Left colon (tissue), 2 donors: Measurements from ENCODE around the gene HK2. TPM values are rescaled to one million over a fixed set of nuclear protein-coding genes. Genes with fewer than 3 reads are reported as not detected.

Experiments
- ATAC-seq: fragments of 200-7000 bp; cut with Tn5 transposase; one replicate; pipeline ENCODE4 v1.9.1; 2020; ENCODE audit warnings: mild to moderate bottlenecking, moderate library complexity
- DNase-seq, 2 donors: peaks; one replicate each; pipeline ENCODE4 v3.0.0-alpha.2; 2020
- intact Hi-C, 2 donors: fragments of 100-400 bp; cut with DNase I in 1 of 2; cut with micrococcal nuclease in 1 of 2; formaldehyde crosslinking; loops; one replicate each; pipeline versions ENCODE4 v1.11.2 to v1.14.0; 2022; cut with DNase I, micrococcal nuclease
- total RNA-seq, 2 donors: library from RNA; stranded (reverse); fragmentation: NEBNext Ultra II Directional; extraction: Animal tissue kit (Norgen Biotek cat#: 25700); gene quantifications; one replicate each; pipeline ENCODE4 v1.2.1, GENCODE V29; 2021
- donor health status: DM: no; HTN: no; CAD: no.
- donor health status: DM: yes; HTN: yes; CAD: no.

HK2 gene
- total RNA-seq, 2 donors from 2014 or later: 172 to 423 TPM

- DNase-seq (no peak), ATAC-seq (no peak)
- intact Hi-C loops: loop anchor here in 1 of 2 donors (10.0 kb wide), 1 partner anchor 156 kb away; no protein-coding TSS in a partner anchor
These were observed 37.0 kb downstream of the HK2 start for GRCh38 chr2:74870951-74871350.

- DNase-seq: no peak
- no peak for ATAC-seq
- intact Hi-C loops: loop anchor here in 1 of 2 donors (10.0 kb wide), 1 partner anchor 157 kb away; no protein-coding TSS in a partner anchor
These were observed 37.5 kb downstream of the HK2 start for GRCh38 chr2:74871414-74871813.

DNA sequence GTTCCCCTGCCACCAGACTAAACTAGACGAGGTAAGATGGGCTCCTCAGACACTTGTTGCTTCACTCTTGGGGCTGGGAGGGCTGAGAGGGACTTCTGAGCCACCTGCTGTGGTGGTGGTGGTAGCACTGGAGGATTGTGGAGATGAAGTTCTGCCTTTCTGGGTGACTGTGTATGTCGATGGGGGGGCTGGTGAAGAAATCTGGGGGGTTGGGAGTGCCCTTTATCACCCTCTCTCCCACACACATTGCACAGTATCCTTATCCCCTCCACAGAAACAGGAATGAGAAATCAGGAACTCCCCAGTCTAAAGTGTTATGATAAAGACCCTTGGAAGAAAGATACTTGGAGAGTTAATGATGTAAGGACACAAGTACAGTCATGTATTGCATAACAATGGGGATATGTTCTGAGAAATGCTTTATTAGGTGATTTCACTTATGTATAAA is 38.5 kb downstream of the HK2 start:
- no peak for DNase-seq
- ATAC-seq: no peak
- intact Hi-C loops: loop anchor here in 1 of 2 donors (10.0 kb wide), 1 partner anchor 158 kb away; no protein-coding TSS in a partner anchor

DNA sequence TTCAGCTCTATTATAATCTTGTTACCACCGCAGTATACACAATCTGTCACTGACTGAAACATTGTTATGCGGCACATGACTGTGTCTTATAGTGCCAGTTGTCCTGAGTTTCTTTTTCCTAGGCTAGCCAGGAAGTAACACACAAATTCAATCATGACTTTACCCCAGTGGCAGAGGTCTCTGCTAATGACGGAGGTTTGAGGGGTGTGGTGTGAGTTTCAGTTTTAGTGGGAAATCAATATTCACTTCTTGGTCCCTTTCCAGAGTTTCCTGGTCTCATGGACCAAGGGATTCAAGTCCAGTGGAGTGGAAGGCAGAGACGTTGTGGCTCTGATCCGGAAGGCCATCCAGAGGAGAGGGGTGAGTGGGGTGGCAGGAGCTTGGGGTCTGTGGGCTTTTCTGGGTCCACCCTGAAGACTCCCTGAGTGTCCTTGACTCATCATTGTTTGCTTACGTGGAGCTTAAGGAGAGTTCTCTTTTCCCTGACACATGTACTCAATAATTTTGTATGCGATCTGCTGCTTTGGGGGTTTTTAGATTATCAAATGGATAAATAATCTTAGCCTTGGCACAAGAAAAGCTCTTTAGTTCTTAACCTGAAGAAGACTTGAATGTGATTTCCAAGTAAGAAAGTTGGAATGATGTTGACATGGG is 39.2 kb downstream of the HK2 start:
- DNase-seq: no peak
- intact Hi-C loops: loop anchor here in 1 of 2 donors (10.0 kb wide), 1 partner anchor 158 kb away; no protein-coding TSS in a partner anchor
- ATAC-seq: peak; percentile 4

- no peak for ATAC-seq
- no peak for DNase-seq
- intact Hi-C loops: loop anchor here in 1 of 2 donors (10.0 kb wide), 1 partner anchor 159 kb away; no protein-coding TSS in a partner anchor
These were observed 40.0 kb downstream of the HK2 start for GRCh38 chr2:74873678-74874640.

DNA sequence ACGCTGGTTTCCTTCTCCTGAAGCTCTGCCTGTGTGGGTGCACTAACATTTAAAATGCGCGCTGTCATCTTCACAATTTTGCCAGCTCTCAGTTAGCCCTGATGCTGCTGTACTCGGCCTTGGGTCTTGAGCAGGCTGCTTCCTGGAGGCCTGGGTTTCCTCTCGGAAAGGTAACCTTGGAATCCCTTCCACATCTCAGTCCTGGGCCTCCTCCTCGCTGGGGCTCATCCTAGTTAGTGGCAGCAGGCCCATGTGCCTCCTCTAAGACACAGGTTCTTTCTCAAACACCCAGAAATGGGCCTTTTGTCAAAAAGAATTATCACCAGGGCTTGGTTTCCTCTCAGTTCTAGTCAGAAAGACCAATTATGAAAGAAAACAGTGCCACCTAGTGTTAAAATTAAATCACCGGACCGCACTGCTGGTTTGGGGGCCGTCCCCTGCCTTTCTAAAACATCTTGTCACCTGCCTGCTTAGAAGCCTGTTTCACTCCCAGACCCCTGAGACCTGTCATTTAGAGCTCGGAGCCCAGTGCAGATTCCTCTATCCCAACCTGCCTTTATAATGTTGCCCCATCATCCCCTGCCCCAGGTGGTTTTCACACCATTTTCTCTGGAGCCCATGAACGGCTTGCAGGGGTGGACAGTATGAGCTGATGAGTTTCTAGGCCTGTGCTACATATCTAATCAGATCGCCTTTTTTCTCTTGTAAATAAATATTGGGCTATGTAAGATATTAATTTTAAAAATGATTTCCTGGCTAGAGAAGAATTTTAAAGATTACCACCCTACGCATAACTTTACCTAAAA is 42.4 kb downstream of the HK2 start:
- intact Hi-C loops: loop anchor here in 1 of 2 donors (10.0 kb wide), 1 partner anchor 161 kb away; no protein-coding TSS in a partner anchor
- peak in 1 of 2 donors; percentile 24 for DNase-seq
- ATAC-seq: peak; percentile 68

GRCh38 chr2:74877376-74877775 is 43.4 kb downstream of the HK2 start:
- DNase-seq: no peak
- no peak for ATAC-seq
- intact Hi-C loops: loop anchor here in 1 of 2 donors (10.0 kb wide), 1 partner anchor 163 kb away; no protein-coding TSS in a partner anchor

GRCh38 chr2:74877781-74878433 is 44.0 kb downstream of the HK2 start:
- DNase-seq (no peak), ATAC-seq (no peak)
- intact Hi-C loops: loop anchor here (2.0 to 10.0 kb wide), 2 partner anchors 163 kb away; no protein-coding TSS in a partner anchor

- ATAC-seq: no peak
- DNase-seq: no peak
- intact Hi-C loops: loop anchor here (2.0 to 10.0 kb wide), 2 partner anchors 164 kb away; no protein-coding TSS in a partner anchor
These were observed 44.6 kb downstream of the HK2 start for GRCh38 chr2:74878551-74878950.

DNA sequence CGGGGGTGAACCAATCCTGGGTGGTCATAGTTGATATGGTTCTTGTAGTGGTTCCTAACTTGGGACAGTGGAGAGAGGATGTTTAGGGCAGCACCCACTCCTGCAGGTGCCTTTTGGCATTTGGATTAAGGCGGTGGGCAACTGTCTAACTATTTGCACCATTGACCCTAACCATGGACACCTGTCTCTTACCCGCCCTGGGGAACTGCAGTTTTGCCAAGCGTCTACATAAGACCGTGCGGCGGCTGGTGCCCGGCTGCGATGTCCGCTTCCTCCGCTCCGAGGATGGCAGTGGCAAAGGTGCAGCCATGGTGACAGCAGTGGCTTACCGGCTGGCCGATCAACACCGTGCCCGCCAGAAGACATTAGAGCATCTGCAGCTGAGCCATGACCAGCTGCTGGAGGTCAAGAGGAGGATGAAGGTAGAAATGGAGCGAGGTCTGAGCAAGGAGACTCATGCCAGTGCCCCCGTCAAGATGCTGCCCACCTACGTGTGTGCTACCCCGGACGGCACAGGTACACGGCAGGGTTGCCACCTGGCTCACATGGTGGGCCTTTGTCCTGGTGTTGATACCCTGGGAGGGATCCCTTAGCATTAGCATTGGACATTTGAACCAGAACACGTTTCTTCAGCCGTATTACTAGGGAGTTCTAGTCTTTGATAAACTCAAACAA is 46.3 kb downstream of the HK2 start:
- no peak for ATAC-seq
- intact Hi-C loops: no loop called here
- no peak for DNase-seq

- no peak for DNase-seq
- ATAC-seq: no peak
- intact Hi-C loops: no loop called here
These were observed 47.2 kb downstream of the HK2 start for GRCh38 chr2:74881176-74881575.

DNA sequence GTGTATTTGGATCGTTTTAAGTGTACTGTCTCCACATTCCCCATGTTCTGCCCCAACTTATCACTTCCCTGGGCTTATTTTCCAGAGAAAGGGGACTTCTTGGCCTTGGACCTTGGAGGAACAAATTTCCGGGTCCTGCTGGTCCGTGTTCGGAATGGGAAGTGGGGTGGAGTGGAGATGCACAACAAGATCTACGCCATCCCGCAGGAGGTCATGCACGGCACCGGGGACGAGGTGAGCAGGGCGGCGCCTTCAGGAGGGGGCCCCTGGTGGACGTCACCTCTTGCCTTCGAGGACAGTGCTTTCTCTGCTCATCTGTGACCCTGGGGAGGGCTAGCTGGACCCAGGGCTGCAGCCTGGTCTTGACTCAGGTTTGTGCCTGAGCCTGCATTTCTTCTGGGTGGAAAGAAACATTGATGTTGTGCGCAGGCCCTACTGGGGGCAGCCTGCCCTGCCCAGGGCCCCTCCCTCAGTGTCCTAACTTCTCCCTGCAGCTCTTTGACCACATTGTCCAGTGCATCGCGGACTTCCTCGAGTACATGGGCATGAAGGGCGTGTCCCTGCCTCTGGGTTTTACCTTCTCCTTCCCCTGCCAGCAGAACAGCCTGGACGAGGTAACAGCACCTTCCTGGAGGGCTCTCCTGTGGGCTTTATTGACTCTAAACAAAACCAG is 47.8 kb downstream of the HK2 start:
- no peak for DNase-seq
- ATAC-seq: peak; percentile 13
- intact Hi-C loops: no loop called here

- ATAC-seq (peak; percentile 15), DNase-seq (no peak)
- intact Hi-C loops: no loop called here
These were observed 48.4 kb downstream of the HK2 start for GRCh38 chr2:74882299-74882687.

- no peak for DNase-seq
These were observed 49.1 kb downstream of the HK2 start for GRCh38 chr2:74883011-74883410.

GRCh38 chr2:74884118-74884762 is 50.3 kb downstream of the HK2 start:
- DNase-seq (no peak), ATAC-seq (no peak)
- intact Hi-C loops: no loop called here

More at GRCh38 chr2:74883011-74883410, 49.1 kb downstream of the HK2 start:
- intact Hi-C loops: no loop called here
- no peak for ATAC-seq

- intact Hi-C loops: no loop called here
- DNase-seq: no peak
- no peak for ATAC-seq
These were observed 50.9 kb downstream of the HK2 start for GRCh38 chr2:74884866-74885265.
